NCI-H510A (cell line): ENCODE measurements around the gene ADCK2.
"Not testable (repeated sequence)": the region's sequence is repeated elsewhere in the genome, so short reads cannot be mapped to it uniquely, and the experiment has no call there.

Experiments used
- DNase-seq: peaks from one replicate; lab custom pipeline; 2025; lab: John Stamatoyannopoulos, UW

Gene ADCK2

DNA sequence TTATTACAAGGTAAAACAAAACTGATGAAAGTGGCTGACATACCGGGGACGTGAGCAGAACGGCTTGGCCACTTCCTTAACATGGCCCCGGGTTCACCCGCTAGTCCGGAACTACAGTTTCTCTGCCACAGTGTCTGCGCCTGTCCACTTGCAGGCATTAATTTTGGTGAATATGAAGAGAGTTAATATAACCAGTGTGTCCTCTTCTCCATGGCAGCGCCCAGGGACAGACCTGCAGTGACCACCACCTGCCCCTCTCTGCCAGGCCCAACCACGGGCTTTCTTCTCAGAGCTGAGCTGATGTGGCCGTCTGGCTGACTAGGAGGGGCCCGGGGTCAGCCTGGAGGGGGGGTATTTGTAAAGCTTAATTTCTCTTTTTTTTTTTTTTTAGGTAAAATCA lies 22.6 kb downstream of the ADCK2 start:
- DNase-seq, result no peak

DNA sequence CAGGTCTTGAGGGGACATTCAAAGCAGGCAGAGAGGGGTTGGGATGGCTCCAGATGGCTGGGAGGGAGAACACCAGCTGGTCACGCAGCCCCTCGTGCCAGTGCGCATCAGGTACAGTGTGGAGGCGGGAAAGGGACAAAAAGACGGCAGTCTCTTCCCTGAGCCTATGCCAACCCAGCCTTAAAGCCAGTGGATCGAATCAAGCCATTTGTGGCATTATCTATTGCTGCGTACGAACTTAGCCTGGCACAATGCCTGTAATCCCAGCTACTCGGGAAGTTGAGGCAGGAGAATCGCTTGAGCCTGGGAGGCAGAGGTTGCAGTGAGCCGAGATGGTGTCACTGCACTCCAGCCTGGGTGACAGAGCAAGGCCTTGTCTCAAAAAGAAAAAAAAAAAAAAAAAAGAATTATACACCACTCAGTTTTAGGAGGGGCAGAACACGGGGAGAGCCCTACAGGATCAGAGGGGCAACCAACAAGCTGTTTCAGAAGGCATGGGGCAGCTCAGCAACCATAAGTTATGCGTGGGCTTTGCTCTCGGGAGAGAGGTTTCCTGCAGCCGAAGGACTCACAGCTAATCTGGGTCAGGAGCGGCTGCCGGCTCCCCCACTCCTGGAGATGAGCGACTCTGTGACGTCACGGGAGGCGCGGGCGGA lies 23.4 kb downstream of the ADCK2 start:
- DNase-seq, result peak; percentile 81

DNA sequence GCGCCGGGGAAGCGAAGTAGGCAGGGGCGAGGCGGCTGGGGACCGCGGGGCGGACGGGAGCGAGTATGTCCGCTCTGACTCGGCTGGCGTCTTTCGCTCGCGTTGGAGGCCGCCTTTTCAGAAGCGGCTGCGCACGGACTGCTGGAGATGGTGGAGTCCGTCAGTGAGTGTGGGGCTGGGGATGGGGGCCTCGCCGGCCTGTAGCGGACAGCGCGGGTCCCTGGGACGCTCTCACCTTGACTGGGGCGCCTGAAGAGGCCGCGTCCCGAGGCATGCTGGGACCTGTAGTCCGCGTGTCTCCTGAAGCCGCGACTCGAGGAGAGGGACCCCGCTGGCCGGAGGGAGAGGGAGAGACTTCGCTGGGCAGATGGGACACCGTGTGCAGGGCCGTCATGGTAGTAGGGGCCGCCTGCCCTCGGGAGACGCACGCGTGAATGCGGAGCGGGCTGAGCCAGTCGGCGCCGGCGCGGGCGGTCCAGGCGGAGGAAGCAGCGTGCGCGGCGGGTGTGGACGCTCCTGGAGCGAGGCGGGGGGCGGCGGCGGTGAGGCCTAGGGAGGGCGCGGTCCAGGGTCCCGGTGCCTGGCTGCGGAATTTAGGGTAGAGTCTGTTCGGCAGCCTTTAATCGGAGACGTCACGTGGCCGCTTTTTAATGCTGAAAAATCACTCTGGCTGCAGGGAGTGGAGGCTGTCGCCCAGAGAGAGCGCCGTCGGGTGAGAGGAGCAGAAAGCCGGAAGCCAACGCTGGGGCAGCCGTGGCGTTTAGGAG lies 24.1 kb downstream of the ADCK2 start, which contains the start of gene NDUFB2:
NDUFB2 (plus strand) TSS at position 29 of the 767 bp plus-strand sequence; CDS start at position 66, 37 bp downstream.
- DNase-seq, result peak; percentile 63

DNA sequence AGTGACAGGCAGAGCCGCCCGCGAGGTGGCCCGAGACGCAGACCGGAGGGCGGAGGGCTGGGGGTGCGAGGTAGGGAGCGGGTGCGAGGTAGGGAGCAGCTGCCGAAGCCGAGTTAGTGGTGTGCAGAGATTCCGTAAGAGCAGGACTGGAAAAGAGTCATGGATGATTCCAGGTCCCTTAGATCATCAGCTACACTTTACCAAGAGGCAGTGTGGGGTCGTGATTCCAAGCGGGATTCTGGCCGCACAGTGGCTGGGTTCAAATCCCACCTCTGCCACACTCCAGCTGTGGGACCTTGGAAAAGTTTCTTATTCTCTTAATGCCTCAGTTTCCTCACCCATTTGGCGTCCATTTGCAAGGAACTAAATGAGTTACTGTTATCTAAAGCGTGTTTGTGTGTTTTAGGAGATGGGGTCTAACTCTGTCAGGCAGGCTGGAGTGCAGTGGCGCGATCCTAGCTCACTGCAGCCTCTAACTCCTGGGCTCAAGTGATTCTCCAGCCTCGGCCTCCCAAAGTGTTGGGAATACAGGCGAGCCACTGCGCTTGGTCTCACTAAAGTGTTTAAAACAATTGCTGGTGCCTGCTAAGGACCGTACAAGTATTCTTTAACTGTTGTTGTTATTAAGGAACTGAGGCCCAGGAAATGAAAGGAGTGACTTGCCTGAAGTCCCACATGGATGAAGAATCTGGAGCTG lies 24.9 kb downstream of the ADCK2 start:
- no peak for DNase-seq

DNA sequence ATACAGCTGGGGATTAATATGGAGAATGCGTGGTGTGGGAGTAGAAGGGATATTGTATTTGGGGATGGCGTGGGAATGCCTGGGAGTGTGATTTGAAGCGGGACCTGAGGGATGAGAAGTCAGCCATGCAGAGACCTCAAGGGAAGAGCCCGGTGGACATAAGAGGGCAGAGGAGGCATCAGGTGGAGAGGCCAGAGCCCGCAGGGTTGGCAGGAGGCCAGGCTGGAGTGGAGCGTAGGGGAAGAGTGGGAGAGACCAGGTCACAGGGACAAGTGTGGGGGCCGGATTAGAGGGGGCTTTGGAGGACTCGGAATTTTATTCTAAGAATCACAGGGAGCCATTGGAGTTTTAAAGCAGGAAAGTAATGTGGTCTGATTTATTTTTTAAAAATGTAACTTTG lies 25.7 kb downstream of the ADCK2 start:
- no peak for DNase-seq

DNA sequence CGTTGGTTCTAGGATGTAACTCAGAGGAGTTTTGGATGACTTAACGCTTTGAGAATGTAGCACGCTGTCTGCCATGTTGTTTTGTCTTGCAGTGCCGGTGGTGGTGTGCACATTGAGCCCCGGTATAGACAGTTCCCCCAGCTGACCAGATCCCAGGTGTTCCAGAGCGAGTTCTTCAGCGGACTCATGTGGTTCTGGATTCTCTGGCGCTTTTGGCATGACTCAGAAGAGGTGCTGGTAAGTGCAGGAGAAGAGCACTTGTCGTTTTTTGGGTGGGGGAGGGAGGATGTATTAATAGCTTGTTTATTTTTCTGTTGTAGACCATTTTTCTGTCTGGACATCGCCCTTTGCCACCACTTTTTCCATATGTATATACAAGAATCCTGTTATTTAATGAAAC lies 30.0 kb downstream of the ADCK2 start:
- no peak for DNase-seq

DNA sequence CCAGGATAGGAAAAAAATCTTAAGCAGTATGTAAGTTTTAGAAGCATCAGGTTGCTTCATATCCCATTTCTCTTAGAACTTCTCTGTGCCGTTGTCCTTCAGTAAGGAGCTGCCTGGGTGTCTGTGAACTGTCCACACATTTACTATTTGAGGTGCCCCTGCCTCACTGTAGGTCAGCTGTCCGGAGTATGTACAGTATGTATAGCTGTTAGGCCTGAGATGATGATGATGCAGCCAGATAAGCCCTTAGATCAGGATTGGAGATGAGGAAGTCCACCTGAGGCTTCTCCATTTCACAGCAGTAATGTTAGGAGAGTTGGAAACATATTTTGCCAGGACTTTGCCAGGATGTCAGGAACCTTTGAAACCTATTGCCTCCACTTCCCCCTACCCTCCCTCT lies 31.5 kb downstream of the ADCK2 start:
- no peak for DNase-seq

DNA sequence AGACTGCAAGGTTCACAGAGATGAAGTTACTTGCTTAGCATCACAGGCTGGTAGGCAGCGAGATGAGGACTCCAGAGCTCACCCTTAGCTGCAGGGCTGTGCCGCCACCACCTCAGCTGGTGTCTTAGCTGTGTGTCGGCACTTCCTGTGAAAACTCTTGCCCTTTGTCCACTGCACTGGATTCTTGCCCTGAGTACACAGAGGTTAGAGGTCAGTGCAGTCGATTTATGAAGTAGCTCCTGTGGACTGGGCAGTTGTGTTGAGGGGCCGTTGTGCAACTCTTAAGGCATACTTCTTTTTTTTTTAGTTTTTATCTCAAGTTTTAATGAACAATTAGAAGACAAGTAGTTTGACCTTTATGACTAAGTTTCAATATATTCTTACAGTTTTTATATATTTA lies 34.4 kb downstream of the ADCK2 start:
- no peak for DNase-seq

DNA sequence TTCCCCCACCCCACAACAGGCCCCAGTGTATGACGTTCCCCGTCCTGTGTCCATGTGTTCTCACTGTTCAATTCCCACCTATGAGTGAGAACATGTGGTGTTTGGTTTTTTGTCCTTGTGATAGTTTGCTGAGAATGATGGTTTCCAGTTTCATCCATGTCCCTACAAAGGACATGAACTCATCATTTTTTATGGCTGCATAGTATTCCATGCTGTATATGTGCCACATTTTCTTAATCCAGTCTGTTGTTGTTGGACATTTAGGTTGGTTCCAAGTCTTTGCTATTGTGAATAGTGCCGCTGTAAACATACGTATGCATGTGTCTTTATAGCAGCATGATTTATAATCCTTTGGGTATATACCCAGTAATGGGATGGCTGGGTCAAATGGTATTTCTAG lies 36.0 kb downstream of the ADCK2 start:
- not testable (repeated sequence) for DNase-seq

DNA sequence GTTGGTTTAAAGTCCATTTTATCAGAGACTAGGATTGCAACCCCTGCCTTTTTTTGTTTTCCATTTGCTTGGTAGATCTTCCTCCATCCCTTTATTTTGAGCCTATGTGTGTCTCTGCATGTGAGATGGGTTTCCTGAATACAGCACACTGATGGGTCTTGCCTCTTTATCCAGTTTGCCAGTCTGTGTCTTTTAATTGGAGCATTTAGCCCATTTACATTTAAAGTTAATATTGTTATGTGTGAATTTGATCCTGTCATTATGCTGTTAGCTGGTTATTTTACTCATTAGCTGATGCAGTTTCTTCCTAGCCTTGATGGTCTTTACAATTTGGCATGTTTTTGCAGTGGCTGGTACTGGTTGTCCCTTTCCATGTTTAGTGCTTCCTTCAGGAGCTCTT lies 39.6 kb downstream of the ADCK2 start:
- DNase-seq, result not testable (repeated sequence)

DNA sequence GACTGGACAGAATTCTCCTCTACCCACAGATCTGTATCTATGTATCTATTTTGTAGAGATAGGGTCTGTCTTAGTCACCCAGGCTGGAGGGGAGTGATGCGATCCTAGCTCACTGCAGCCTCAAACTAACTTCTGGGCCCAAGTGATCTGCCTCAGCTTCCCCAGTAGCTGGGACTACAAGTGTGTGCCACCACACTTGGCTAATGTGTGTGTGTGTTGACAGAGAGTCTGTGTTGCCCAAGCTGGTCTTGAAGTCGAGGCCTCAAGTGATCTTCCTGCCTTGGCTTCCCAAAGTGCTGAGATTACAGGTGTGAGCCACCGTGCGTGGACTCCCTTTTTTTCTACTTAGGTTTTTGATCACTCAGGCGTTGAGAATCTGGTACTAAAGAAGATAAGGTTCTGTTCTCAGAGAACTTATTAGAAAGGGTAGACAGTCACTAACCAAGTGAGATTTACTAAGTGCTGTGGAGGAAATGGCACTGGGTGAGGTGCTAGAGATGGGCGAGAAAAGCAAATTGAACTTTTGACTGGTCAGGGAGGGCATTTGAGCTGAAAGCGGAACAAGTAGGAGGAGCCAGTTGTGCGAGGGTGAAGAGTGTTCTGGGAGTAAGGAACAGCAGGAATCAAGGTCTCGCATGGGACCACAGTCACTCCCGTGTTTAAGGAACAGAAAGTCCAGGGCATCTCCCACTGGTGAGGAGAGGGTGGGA lies 41.7 kb downstream of the ADCK2 start:
- DNase-seq, result no peak

DNA sequence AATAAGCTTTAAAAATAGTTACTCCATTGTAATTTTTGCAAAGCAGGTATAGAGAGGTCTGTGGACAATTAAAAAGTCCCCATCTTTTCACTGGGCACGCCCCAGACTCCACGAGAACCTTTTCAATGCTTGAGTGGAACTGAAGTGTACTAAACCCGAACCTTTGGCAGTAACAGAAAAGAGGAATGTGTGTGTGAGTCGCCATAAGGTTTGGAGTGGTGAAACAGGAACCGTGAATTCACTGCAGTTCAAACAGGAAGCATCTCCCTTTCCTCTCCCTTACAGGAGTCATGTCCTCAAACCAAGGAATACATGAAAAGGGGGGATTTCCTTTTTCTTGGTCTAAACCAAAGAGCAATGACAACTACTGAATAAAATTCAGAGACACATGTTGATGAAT lies 47.0 kb downstream of the ADCK2 start:
- peak; percentile 18 for DNase-seq

DNA sequence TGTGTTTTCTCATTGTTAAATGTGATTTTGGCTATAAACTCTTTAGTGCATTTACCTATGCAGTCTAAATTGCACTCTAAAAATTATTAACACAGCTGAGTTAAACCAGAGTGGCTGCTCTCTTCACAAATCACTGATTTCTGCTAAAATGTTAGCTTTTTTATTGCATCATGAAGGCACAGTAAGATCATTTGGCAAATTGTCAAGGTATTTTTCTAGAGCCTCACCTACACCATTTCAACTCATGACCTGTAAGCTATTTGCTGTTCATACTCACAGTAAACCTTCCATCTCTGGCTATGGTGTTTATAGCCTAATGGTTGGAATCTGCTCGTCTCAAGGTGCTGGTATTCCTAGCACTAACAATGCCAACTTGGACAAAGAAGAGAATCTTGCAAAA lies 49.5 kb downstream of the ADCK2 start:
- no peak for DNase-seq

DNA sequence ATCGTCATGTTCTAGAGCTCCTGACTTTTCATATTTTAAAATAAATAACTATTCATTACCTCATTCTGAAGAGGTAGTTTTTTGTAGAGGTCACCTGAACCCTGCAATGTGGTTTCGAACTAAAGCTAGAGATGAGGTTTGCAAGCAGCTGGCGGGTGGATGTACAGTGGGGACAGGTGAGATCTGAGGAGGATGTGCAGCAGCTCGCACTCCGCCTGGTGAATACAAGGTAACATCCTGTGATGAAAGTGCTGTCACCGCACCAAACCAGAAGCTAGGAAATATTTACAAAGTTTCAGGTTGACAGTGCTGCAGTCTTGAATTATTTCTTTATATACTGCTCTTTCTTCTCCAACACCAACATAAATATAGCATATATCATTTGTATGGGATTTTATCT lies 50.3 kb downstream of the ADCK2 start:
- no peak for DNase-seq

DNA sequence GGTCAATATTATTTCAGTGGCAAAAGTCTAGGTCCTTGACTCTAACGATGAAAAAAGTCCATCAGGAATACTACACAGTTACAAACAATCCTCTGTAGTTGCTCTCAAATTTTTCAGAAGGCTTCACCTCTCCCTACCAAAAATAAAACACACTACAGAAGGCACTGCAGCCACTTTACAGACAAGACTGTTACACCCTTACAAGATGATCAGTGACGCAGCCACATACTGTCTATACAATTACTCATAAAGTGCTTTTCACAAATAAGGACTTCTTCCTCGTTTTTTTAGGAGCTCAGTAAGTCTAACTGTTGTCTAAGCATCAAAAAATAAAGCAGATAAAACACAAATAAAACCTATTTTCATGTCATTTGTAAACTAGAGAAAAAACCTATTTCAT lies 50.8 kb downstream of the ADCK2 start:
- no peak for DNase-seq

DNA sequence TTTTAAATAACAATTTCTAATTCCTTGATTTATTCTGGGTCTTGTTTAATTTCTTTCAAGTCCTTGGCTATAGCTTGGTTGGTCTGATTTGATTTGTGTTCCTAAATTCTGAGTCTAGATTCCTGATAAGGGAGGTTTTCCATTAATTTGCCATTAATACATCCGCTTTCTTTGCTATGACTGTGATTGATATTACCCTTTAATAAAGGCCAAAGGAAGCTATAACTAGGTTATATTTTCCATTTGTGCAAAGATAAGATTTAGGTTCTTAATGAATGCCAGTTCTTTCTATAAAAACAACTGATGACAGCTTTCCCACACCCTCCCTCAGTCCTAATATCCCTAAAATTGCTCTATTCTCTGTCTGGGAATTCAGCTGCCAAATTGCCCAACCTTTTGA lies 52.0 kb downstream of the ADCK2 start:
- DNase-seq, result no peak

DNA sequence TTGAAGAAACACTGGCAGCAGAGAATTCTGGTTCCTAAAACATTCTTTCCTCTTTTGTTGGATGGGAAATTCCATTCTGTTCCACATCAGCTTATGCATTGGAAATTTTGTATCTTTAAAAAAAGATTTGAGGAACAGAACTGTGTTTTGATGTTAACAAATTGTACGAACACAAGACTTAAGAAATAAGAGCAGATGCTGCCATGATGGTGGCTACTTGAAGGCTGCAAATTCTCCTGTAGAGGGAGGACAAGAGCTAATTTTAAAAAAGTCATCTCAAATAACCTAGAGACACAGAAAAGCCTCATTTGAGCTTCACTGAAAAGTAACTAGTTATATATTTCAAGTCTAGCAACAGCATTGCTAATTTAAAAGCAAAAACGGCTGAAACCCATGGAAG lies 53.5 kb downstream of the ADCK2 start:
- no peak for DNase-seq

DNA sequence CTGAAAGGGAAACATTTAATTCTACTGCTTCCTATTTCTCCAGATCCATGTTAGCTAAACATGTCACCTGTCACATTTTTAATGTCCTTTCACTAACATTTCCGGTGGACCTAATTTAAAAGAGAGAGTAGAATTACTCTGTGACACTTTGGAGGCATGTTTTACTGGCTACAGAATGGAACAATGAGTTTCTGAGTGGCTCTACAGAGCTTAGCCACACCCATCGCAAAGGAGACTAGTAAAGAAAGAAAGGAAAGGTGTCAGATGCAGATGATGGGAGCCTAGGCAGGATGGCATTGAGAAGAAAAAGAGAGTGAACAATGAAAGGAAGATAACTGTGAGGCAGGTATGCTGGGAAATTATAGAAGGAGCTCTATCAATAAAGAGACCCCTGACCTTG lies 59.7 kb downstream of the ADCK2 start:
- peak; percentile 26 for DNase-seq

DNA sequence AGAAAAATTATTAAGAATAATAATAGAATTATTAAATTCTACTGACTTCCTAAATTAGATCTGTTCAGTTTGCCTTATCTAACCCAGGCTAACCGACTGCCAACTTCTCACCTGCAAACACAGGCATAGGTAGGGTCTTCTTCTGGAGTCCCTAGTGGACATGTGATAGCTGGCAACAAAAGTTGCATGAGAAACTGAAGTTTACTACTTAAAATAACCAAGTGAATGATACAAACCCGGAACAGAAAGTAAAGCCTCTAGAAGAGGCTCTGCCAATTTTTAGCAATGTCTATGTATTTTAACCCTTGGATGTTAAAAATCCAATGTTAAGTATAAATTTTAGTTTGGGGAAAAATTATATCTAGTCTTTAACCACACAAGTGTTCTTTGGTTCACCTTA lies 61.4 kb downstream of the ADCK2 start:
- no peak for DNase-seq

DNA sequence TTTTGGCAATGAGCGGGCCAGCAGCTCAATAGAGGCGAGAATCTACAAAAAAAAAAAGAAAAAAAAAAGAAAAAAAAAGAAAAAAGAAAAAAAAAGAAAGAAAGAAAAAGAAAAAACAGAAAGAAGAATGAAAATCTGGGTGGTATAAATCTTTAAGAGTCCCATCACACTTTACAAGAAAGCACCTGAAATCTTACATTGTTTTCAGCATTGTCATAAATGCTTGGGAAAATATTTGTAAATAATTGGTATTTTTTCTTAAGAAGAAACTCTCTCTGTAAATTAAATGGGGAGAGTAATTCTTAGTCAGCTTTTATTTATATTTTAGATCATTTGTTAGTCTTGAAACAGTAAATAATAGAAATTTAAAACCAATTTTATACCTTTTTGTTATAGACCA lies 62.0 kb downstream of the ADCK2 start:
- DNase-seq, result no peak

DNA sequence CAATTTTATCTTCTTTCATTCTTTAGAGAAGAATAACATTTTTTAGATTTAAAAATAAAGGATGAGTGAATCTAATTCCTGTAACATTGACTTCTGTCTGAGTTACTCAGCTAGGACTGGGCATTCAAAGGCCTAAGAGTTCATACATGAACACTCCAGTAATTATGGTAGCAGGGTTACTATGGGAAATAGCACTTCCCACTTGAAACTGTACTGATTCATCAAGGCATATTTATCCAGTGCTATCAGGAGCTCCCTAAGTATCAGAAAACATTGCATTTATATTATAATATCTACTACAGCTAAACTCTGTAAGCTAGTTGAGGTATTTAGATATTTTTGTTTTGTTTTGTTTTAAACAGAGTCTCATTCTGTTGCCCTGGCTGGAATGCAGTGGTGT lies 65.5 kb downstream of the ADCK2 start:
- no peak for DNase-seq

DNA sequence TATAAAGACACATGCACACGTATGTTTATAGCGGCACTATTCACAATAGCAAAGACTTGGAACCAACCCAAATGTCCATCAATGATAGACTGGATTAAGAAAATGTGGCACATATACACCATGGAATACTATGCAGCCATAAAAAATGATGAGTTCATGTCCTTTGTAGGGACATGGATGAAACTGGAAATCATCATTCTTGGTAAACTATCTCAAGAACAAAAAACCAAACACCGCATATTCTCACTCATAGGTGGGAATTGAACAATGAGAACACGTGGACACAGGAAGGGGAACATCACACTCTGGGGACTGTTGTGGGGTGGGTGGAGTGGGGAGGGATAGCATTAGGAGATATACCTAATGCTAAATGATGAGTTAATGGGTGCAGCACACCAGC lies 70.5 kb downstream of the ADCK2 start:
- DNase-seq, result not testable (repeated sequence)

DNA sequence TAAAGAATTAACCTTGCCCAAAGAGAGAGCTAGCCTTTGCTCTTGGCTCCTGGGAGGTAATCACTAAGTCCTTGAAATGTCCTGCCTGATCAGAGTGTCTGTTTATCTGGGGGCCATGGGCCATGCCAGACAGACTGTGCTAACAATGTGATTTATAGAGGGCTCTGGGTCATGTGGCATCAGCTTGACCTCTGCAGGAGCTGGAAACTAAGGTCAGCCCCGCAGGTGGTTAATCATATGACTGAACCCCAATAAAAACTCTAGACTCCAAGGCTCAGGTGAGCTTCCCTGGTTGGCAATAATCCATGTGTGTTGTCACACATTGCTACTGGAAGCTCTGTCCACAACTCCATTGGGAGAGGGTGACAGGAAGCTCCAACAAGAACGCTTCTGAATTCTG lies 71.3 kb downstream of the ADCK2 start:
- DNase-seq, result no peak
